CD4-positive, alpha-beta memory T cell (primary cell): ENCODE measurements around the gene CORO2A. TPM values are rescaled to one million over a fixed set of nuclear protein-coding genes. Genes with fewer than 3 reads are reported as not detected.
"Not testable (repeated sequence)": the region's sequence is repeated elsewhere in the genome, so short reads cannot be mapped to it uniquely, and the experiment has no call there.

Source experiments
- CTCF ChIA-PET: fragments of 350-600 bp; sonication (Branson Sonifier 250); formaldehyde crosslinking; loops from one replicate; lab custom pipeline; 2021; ENCODE audit warnings: inconsistent platforms; ENCODE audit not compliant: partially characterized antibody; lab: Charles Lee
- POLR2A ChIA-PET: fragments of 350-600 bp; sonication (Branson Sonifier 250); formaldehyde crosslinking; loops from one replicate; lab custom pipeline; 2021; ENCODE audit not compliant: partially characterized antibody; lab: Charles Lee
- DNase-seq, 5 donors: peaks; one replicate each; pipeline versions ENCODE4 v3.0.0 to v3.0.0-alpha.2; 2020 to 2022; ENCODE audit warnings: mixed read lengths in 1 of 5
- H3K27ac ChIP-seq: one replicate; pipeline ENCODE4 v1.7.0; 2013; ENCODE audit warnings: low read depth, low read length
- H3K27me3 ChIP-seq: 2 replicates; pipeline ENCODE4 v1.7.0; 2013; ENCODE audit warnings: mild to moderate bottlenecking, low read length, moderate library complexity; ENCODE audit not compliant: insufficient read depth
- H3K36me3 ChIP-seq: 2 replicates; pipeline ENCODE4 v1.7.0; 2013; ENCODE audit warnings: mild to moderate bottlenecking, low read length, moderate library complexity; ENCODE audit not compliant: insufficient read depth
- H3K4me1 ChIP-seq: 2 replicates; pipeline ENCODE4 v1.7.0; 2013; ENCODE audit warnings: mild to moderate bottlenecking, low read length, moderate library complexity; ENCODE audit not compliant: insufficient read depth
- H3K4me3 ChIP-seq, 2 donors: one replicate each; pipeline ENCODE4 v1.7.0; 2013; ENCODE audit warnings: low read length in 2 of 2, mild to moderate bottlenecking in 1 of 2
- H3K9me3 ChIP-seq, 2 donors: one replicate each; pipeline ENCODE4 v1.7.0; 2013; ENCODE audit warnings: low read length in 2 of 2, control low read depth in 1 of 2; ENCODE audit not compliant: control insufficient read depth in 1 of 2
- H3K27ac Mint-ChIP-seq, 7 donors: one replicate each; pipeline ENCODE4 v1.8.0; 2020 to 2021; ENCODE audit warnings: mixed read lengths in 7 of 7, mild to moderate bottlenecking in 6 of 7, inconsistent platforms in 3 of 7, moderate library complexity in 3 of 7
- H3K27me3 Mint-ChIP-seq, 2 donors: one replicate each; pipeline ENCODE4 v1.8.0; 2020 to 2021; ENCODE audit warnings: mixed read lengths in 2 of 2
- H3K36me3 Mint-ChIP-seq, 2 donors: one replicate each; pipeline ENCODE4 v1.8.0; 2020 to 2021; ENCODE audit warnings: mixed read lengths in 2 of 2, inconsistent platforms in 1 of 2, mild to moderate bottlenecking in 1 of 2
- H3K4me1 Mint-ChIP-seq, 4 donors: one replicate each; pipeline ENCODE4 v1.8.0; 2020 to 2021; ENCODE audit warnings: mixed read lengths in 4 of 4, mild to moderate bottlenecking in 1 of 4
- H3K4me3 Mint-ChIP-seq, 8 donors: one replicate each; pipeline ENCODE4 v1.8.0; 2020 to 2021; ENCODE audit warnings: mixed read lengths in 8 of 8, mild to moderate bottlenecking in 7 of 8, moderate library complexity in 6 of 8, inconsistent platforms in 3 of 8
- H3K9me3 Mint-ChIP-seq, 8 donors: one replicate each; pipeline ENCODE4 v1.8.0; 2020 to 2021; ENCODE audit warnings: mixed read lengths in 8 of 8, mild to moderate bottlenecking in 5 of 8, inconsistent platforms in 3 of 8, moderate library complexity in 1 of 8
- intact Hi-C: fragments of 100-400 bp; cut with micrococcal nuclease; formaldehyde crosslinking; loops from one replicate; pipeline ENCODE4 v1.15.1; 2023
- polyA plus RNA-seq, 2 donors: library from polyadenylated mRNA; unstranded; fragments of 300-500 nt; fragmentation: Illumina TruSeq; gene quantifications; one replicate each; pipeline ENCODE4 v1.2.3, GENCODE V29; 2021
- total RNA-seq, 2 experiments: library from RNA; stranded (reverse); gene quantifications; one replicate each; pipeline ENCODE4 v1.2.3, GENCODE V29; 2021

The CORO2A gene
- total and polyA plus RNA-seq, 4 experiments from 2014 or later, result 4.4 to 11.9 (median 8.5) TPM

GRCh38 chr9:98094851-98095250, 97.6 kb downstream of the CORO2A start:
- peaks cover 61% of the 10 kb centered on the region for H3K4me1 ChIP-seq

GRCh38 chr9:98094316-98094715, 98.1 kb downstream of the CORO2A start:
- ChIA-PET POLR2A (interaction anchor here (1.0 to 18.2 kb wide), 6 partner anchors 10 to 162 kb away, joined by 3 to 412 read pairs (median 4); partner anchors contain the start of genes TBC1D2 and TRIM14), CTCF (interaction anchor here (3.0 to 4.2 kb wide), 2 partner anchors 21 to 24 kb away, joined by 14 to 17 read pairs; partner anchors contain the start of gene TRIM14)
- no peak overlapping the region for H3K4me3 ChIP-seq
- Mint-ChIP-seq H3K27ac (peak overlapping the region; percentile 71 to 89 (median 82)), H3K9me3 (no peaks in the 10 kb centered on the region), H3K4me3 (peak overlapping the region in 3 of 8 donors; percentile 11 to 61 (median 45)), H3K27me3 (no peaks in the 10 kb centered on the region), H3K4me1 (peaks cover 41 to 81% (median 65%) of the 10 kb centered on the region in 4 donors), H3K36me3 (peaks cover 64 to 73% of the 10 kb centered on the region in 2 donors)
- peak overlapping the region; percentile 6 for H3K27ac ChIP-seq
- no peak for DNase-seq
- no peaks in the 10 kb centered on the region for H3K9me3 ChIP-seq
- H3K4me1 ChIP-seq, result peaks cover 56% of the 10 kb centered on the region
- intact Hi-C loops, result no loop called here
- peaks cover 35% of the 10 kb centered on the region for H3K36me3 ChIP-seq
- no peaks in the 10 kb centered on the region for H3K27me3 ChIP-seq

More at GRCh38 chr9:98094851-98095250, 97.6 kb downstream of the CORO2A start:
- H3K27me3 ChIP-seq, result no peaks in the 10 kb centered on the region
- peaks cover 35% of the 10 kb centered on the region for H3K36me3 ChIP-seq
- Mint-ChIP-seq H3K4me1 (peaks cover 45 to 82% (median 65%) of the 10 kb centered on the region in 4 donors), H3K4me3 (no peak overlapping the region), H3K27ac (peak overlapping the region in 3 of 7 donors; percentile 76 to 91 (median 83)), H3K27me3 (no peaks in the 10 kb centered on the region), H3K36me3 (peaks cover 63 to 73% of the 10 kb centered on the region in 2 donors), H3K9me3 (no peaks in the 10 kb centered on the region)
- POLR2A ChIA-PET, result interaction anchor here (0.9 to 18.2 kb wide), 5 partner anchors 10 to 162 kb away, joined by 3 to 412 read pairs (median 7); partner anchors contain the start of genes TBC1D2 and TRIM14
- no peak overlapping the region for H3K4me3 ChIP-seq
- DNase-seq, result no peak
- no peaks in the 10 kb centered on the region for H3K9me3 ChIP-seq
- intact Hi-C loops, result no loop called here
- H3K27ac ChIP-seq, result peak overlapping the region; percentile 6
- CTCF ChIA-PET, result interaction anchor here (3.0 to 4.2 kb wide), 2 partner anchors 21 to 24 kb away, joined by 14 to 17 read pairs; partner anchors contain the start of gene TRIM14

- H3K4me3 Mint-ChIP-seq, result peak overlapping the region in 2 of 8 donors; percentile 0 to 31
- intact Hi-C loops, result no loop called here
- peak overlapping the region; percentile 76 to 91 (median 81) for H3K27ac Mint-ChIP-seq
These were observed 99.9 kb downstream of the CORO2A start for GRCh38 chr9:98092613-98092931.

GRCh38 chr9:98091735-98092612, 100.5 kb downstream of the CORO2A start:
- H3K4me3 ChIP-seq, result no peak overlapping the region
- intact Hi-C loops, result no loop called here
- H3K4me1 ChIP-seq, result peaks cover 32% of the 10 kb centered on the region

More at GRCh38 chr9:98092613-98092931, 99.9 kb downstream of the CORO2A start:
- ChIA-PET POLR2A (interaction anchor here (1.3 to 18.2 kb wide), 5 partner anchors 9 to 170 kb away, joined by 3 to 412 read pairs (median 7); partner anchors contain the start of genes TBC1D2, TRIM14 and TRMO), CTCF (interaction anchor here (2.2 to 4.2 kb wide), 2 partner anchors 9 to 26 kb away, joined by 13 to 17 read pairs; partner anchors contain the start of gene TRIM14)
- Mint-ChIP-seq H3K36me3 (peaks cover 64 to 72% of the 10 kb centered on the region in 2 donors), H3K4me1 (peaks cover 34 to 72% (median 56%) of the 10 kb centered on the region in 4 donors), H3K9me3 (no peaks in the 10 kb centered on the region), H3K27me3 (no peaks in the 10 kb centered on the region)
- H3K9me3 ChIP-seq, result no peaks in the 10 kb centered on the region
- H3K36me3 ChIP-seq, result peaks cover 35% of the 10 kb centered on the region
- H3K4me1 ChIP-seq, result peaks cover 38% of the 10 kb centered on the region
- DNase-seq, result peak in 2 of 5 donors; percentile 14 to 52
- H3K27me3 ChIP-seq, result no peaks in the 10 kb centered on the region
- H3K27ac ChIP-seq, result no peak overlapping the region
- no peak overlapping the region for H3K4me3 ChIP-seq

GRCh38 chr9:98090674-98091073, 101.8 kb downstream of the CORO2A start:
- H3K27me3 ChIP-seq, H3K27ac ChIP-seq, DNase-seq, H3K9me3 Mint-ChIP-seq, H3K4me3 ChIP-seq, H3K9me3 ChIP-seq, intact Hi-C loops, H3K4me3 Mint-ChIP-seq, H3K27me3 Mint-ChIP-seq: not testable (repeated sequence)
- Mint-ChIP-seq H3K27ac (peak overlapping the region in 5 of 7 donors; percentile 25 to 85 (median 54)), H3K4me1 (peaks cover 28 to 64% (median 47%) of the 10 kb centered on the region in 4 donors), H3K36me3 (peaks cover 60 to 69% of the 10 kb centered on the region in 2 donors)
- Histone ChIP-seq H3K4me1 (peaks cover 22% of the 10 kb centered on the region), H3K36me3 (peaks cover 42% of the 10 kb centered on the region)
- ChIA-PET CTCF (interaction anchor here (0.6 to 1.5 kb wide), 5 partner anchors 16 to 201 kb away, joined by 3 to 4 read pairs (median 3); no protein-coding TSS in a partner anchor), POLR2A (interaction anchor here (2.1 kb wide), 1 partner anchor 28 kb away, joined by 8 read pairs; the partner anchor contains the start of gene TRIM14)

More at GRCh38 chr9:98091735-98092612, 100.5 kb downstream of the CORO2A start:
- Histone ChIP-seq H3K27me3 (no peaks in the 10 kb centered on the region), H3K27ac (no peak overlapping the region), H3K36me3 (peaks cover 39% of the 10 kb centered on the region), H3K9me3 (no peaks in the 10 kb centered on the region)
- H3K36me3 Mint-ChIP-seq, result peaks cover 61 to 69% of the 10 kb centered on the region in 2 donors
- peak overlapping the region; percentile 15 to 91 (median 81) for H3K27ac Mint-ChIP-seq
- no peaks in the 10 kb centered on the region for H3K27me3 Mint-ChIP-seq
- H3K9me3 Mint-ChIP-seq, result no peaks in the 10 kb centered on the region
- ChIA-PET POLR2A (interaction anchor here (1.3 to 2.7 kb wide), 3 partner anchors 10 to 29 kb away, joined by 3 to 19 read pairs (median 8); partner anchors contain the start of gene TRIM14), CTCF (interaction anchor here (0.7 to 4.2 kb wide), 6 partner anchors 10 to 29 kb away, joined by 3 to 17 read pairs (median 4); partner anchors contain the start of gene TRIM14)
- peaks cover 30 to 68% (median 52%) of the 10 kb centered on the region in 4 donors for H3K4me1 Mint-ChIP-seq
- no peak for DNase-seq
- H3K4me3 Mint-ChIP-seq, result peak overlapping the region in 2 of 8 donors; percentile 0 to 31

- peak overlapping the region in 1 of 7 donors; percentile 53 for H3K27ac Mint-ChIP-seq
- H3K4me3 Mint-ChIP-seq, result peak overlapping the region in 3 of 8 donors; percentile 31 to 66 (median 39)
- Histone ChIP-seq H3K4me3 (no peak overlapping the region), H3K27ac (no peak overlapping the region), H3K36me3 (peaks cover 46% of the 10 kb centered on the region), H3K4me1 (peaks cover 2% of the 10 kb centered on the region), H3K27me3 (no peaks in the 10 kb centered on the region), H3K9me3 (no peaks in the 10 kb centered on the region)
- H3K4me1 Mint-ChIP-seq, result peaks cover 25 to 60% (median 40%) of the 10 kb centered on the region in 4 donors
- peaks cover 58 to 77% of the 10 kb centered on the region in 2 donors for H3K36me3 Mint-ChIP-seq
- no peaks in the 10 kb centered on the region for H3K27me3 Mint-ChIP-seq
- POLR2A ChIA-PET, result interaction anchor here (2.1 kb wide), 1 partner anchor 11 kb away, joined by 5 read pairs; no protein-coding TSS in a partner anchor
- DNase-seq, result peak in 3 of 5 donors; percentile 35 to 51 (median 43)
- CTCF ChIA-PET, result interaction anchor here (1.1 to 1.5 kb wide), 2 partner anchors 14 to 16 kb away, joined by 3 to 5 read pairs; no protein-coding TSS in a partner anchor
- intact Hi-C loops, result no loop called here
- no peaks in the 10 kb centered on the region for H3K9me3 Mint-ChIP-seq
These were observed 104.8 kb downstream of the CORO2A start for GRCh38 chr9:98087420-98088354.
